ENCODE results near the gene THSD4.

The THSD4 gene

GRCh38 chr15:71817351-71817750, 702.1 kb downstream of the THSD4 start:
- H3K9ac ChIP-seq, result no peak overlapping the region
- H3K27ac ChIP-seq, result no peak overlapping the region
- H3K4me3 ChIP-seq, result no peak overlapping the region
- H3K27me3 ChIP-seq, result no peaks in the 10 kb centered on the region
- no peaks in the 10 kb centered on the region for H4K20me1 ChIP-seq
- H3K4me1 ChIP-seq, result no peaks in the 10 kb centered on the region
- peaks cover 44% of the 10 kb centered on the region for H3K9me3 ChIP-seq
- peaks cover 12% of the 10 kb centered on the region for H3K36me3 ChIP-seq
- no peak for TF ChIP-seq Cebpa-rat (IDR thresholded peaks at IDR 0.05)
- no peak overlapping the region for H3K4me2 ChIP-seq

GRCh38 chr15:71820127-71820526, 704.9 kb downstream of the THSD4 start:
- H3K27ac ChIP-seq, result no peak overlapping the region

GRCh38 chr15:71821547-71822129, 706.4 kb downstream of the THSD4 start:
- Histone ChIP-seq H3K9ac (no peak overlapping the region), H3K4me3 (no peak overlapping the region), H3K27me3 (no peaks in the 10 kb centered on the region), H4K20me1 (no peaks in the 10 kb centered on the region), H3K4me1 (no peaks in the 10 kb centered on the region), H3K9me3 (peaks cover 65% of the 10 kb centered on the region), H3K27ac (no peak overlapping the region), H3K36me3 (peaks cover 39% of the 10 kb centered on the region), H3K4me2 (no peak overlapping the region)
- TF ChIP-seq Cebpa-rat (IDR thresholded peaks at IDR 0.05), result no peak

More at GRCh38 chr15:71820127-71820526, 704.9 kb downstream of the THSD4 start:
- no peak for TF ChIP-seq Cebpa-rat (IDR thresholded peaks at IDR 0.05)
- no peak overlapping the region for H3K4me2 ChIP-seq
- H3K36me3 ChIP-seq, result peaks cover 26% of the 10 kb centered on the region
- no peaks in the 10 kb centered on the region for H3K4me1 ChIP-seq
- H3K27me3 ChIP-seq, result no peaks in the 10 kb centered on the region
- H4K20me1 ChIP-seq, result no peaks in the 10 kb centered on the region
- peaks cover 61% of the 10 kb centered on the region for H3K9me3 ChIP-seq
- no peak overlapping the region for H3K4me3 ChIP-seq
- no peak overlapping the region for H3K9ac ChIP-seq

- no peak overlapping the region for H3K9ac ChIP-seq
- H3K4me1 ChIP-seq, result no peaks in the 10 kb centered on the region
- H3K9me3 ChIP-seq, result peaks cover 65% of the 10 kb centered on the region
- H3K4me2 ChIP-seq, result no peak overlapping the region
- no peak overlapping the region for H3K4me3 ChIP-seq
- no peaks in the 10 kb centered on the region for H3K27me3 ChIP-seq
- H3K27ac ChIP-seq, result no peak overlapping the region
- H4K20me1 ChIP-seq, result no peaks in the 10 kb centered on the region
- TF ChIP-seq Cebpa-rat (IDR thresholded peaks at IDR 0.05), result no peak
- peaks cover 53% of the 10 kb centered on the region for H3K36me3 ChIP-seq
Measured at GRCh38 chr15:71822890-71823630, 707.8 kb downstream of the THSD4 start.

GRCh38 chr15:71823801-71824200, 708.5 kb downstream of the THSD4 start:
- H3K27ac ChIP-seq, result no peak overlapping the region

GRCh38 chr15:71825021-71825730, 709.9 kb downstream of the THSD4 start:
- H3K27ac ChIP-seq, result no peak overlapping the region
- H4K20me1 ChIP-seq, result no peaks in the 10 kb centered on the region
- TF ChIP-seq Cebpa-rat (IDR thresholded peaks at IDR 0.05), result no peak
- no peaks in the 10 kb centered on the region for H3K27me3 ChIP-seq
- no peak overlapping the region for H3K4me3 ChIP-seq
- no peaks in the 10 kb centered on the region for H3K4me1 ChIP-seq
- peaks cover 74% of the 10 kb centered on the region for H3K36me3 ChIP-seq
- no peak overlapping the region for H3K4me2 ChIP-seq
- peaks cover 44% of the 10 kb centered on the region for H3K9me3 ChIP-seq
- no peak overlapping the region for H3K9ac ChIP-seq

More at GRCh38 chr15:71823801-71824200, 708.5 kb downstream of the THSD4 start:
- no peaks in the 10 kb centered on the region for H4K20me1 ChIP-seq
- no peak overlapping the region for H3K9ac ChIP-seq
- peaks cover 58% of the 10 kb centered on the region for H3K9me3 ChIP-seq
- no peak overlapping the region for H3K4me3 ChIP-seq
- no peak for TF ChIP-seq Cebpa-rat (IDR thresholded peaks at IDR 0.05)
- H3K4me1 ChIP-seq, result no peaks in the 10 kb centered on the region
- H3K27me3 ChIP-seq, result no peaks in the 10 kb centered on the region
- H3K36me3 ChIP-seq, result peaks cover 60% of the 10 kb centered on the region
- no peak overlapping the region for H3K4me2 ChIP-seq

GRCh38 chr15:71826196-71826595, 710.9 kb downstream of the THSD4 start:
- Histone ChIP-seq H3K9ac (no peak overlapping the region), H3K4me1 (no peaks in the 10 kb centered on the region), H3K27me3 (no peaks in the 10 kb centered on the region), H3K4me3 (no peak overlapping the region), H3K9me3 (peaks cover 34% of the 10 kb centered on the region), H3K4me2 (no peak overlapping the region), H3K36me3 (peaks cover 77% of the 10 kb centered on the region), H3K27ac (no peak overlapping the region), H4K20me1 (no peaks in the 10 kb centered on the region)
- no peak for TF ChIP-seq Cebpa-rat (IDR thresholded peaks at IDR 0.05)

GRCh38 chr15:71830981-71831380, 715.7 kb downstream of the THSD4 start:
- TF ChIP-seq Cebpa-rat (IDR thresholded peaks at IDR 0.05), result no peak
- H3K27ac ChIP-seq, result no peak overlapping the region
- no peak overlapping the region for H3K4me3 ChIP-seq
- H3K9me3 ChIP-seq, result peaks cover 6% of the 10 kb centered on the region; the same call in 1 of the 2 replicates
- peaks cover 46% of the 10 kb centered on the region for H3K36me3 ChIP-seq
- H3K27me3 ChIP-seq, result no peaks in the 10 kb centered on the region
- no peaks in the 10 kb centered on the region for H3K4me1 ChIP-seq
- H3K4me2 ChIP-seq, result no peak overlapping the region
- H3K9ac ChIP-seq, result no peak overlapping the region
- H4K20me1 ChIP-seq, result no peaks in the 10 kb centered on the region

Data from BLaER1 (cell line).